ENCODE measurements around the gene PITPNM3.

The PITPNM3 gene

DNA sequence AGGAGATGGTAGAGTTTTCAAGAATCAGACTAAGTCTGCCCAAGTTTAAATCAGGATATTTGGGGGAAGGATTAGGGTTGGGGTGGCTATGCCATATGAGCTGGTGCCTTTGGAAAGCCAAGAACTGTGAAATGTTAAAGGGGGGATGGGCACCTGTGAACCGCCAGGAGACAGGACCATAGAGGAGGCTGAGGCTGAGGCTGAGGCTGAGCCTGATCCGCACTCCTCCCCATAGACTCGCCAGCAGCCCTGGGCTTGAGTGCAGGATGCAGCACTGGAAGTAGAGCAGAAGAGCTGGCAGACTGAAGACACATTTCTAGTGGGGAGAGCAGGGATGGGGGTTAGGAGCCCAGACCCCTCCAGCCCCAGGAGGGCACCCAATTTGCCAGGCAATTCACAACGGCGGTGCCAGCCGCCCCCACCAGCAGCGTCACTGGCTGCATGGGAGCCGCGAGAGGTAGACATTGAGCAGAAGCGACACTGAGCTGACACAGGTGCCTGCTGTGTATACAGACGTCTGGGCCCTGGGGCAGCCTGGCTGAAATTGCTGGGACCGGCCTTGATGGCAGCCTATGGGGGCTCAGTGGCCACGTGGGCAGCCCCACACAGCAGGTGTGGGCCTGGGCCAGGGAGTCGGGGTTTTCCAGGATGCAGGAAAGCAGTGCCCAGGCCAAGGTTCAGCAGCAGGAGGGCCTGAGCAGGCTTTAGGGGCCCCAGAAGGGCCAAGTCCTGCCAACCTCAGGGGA lies 102.9 kb downstream of the PITPNM3 start:
- DNase-seq (ENCODE audit: insufficient read length), result no peak
- no peak for TF ChIP-seq TAF1 (IDR thresholded peaks at IDR 0.05; ENCODE audit: borderline replicate concordance, low read depth, low read length)
- TF ChIP-seq POLR2AphosphoS5 (IDR thresholded peaks at IDR 0.05; ENCODE audit: low read depth, low read length), result no peak
- no peak for TF ChIP-seq POLR2A (IDR thresholded peaks at IDR 0.05; ENCODE audit: low read depth, low read length)

DNA sequence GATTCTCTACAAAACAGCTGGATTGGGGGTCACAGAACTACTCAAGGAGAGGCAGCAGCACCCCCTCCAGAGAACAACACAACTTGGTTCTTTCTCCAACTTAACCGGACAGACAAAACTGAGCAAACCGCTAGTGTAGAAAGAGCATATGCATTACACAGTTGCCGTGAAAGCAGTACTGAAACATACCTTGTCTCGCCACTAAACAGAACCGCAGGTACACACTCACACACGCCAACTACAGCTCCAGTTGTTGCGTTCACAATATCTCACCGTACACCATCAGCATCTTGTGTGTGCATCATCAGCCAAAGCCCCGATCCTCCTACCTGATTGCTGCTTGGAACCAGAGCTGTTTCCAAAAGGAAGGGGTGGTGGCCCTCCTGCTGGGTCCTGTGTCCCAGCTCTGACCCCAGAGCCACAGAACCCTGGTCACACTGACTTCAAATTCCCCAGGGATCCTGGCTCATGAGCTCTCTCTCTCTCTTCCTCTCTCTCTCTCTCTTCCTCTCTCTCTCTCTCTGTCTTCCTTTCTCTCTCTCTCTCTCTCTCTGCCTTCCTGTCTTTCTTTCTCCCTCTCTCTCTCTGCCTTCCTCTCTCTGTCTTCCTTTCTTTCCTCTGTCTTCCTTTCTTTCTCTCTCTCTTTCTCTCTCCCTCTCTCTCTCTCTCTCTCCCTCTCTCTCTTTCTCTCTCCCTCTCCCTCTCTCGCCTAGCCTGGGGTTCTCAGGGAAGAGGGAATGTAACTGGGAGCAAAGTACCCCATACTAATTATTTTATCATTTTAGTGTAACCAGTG lies 103.7 kb downstream of the PITPNM3 start:
- TF ChIP-seq POLR2AphosphoS5 (IDR thresholded peaks at IDR 0.05; ENCODE audit: low read depth, low read length) (no peak), POLR2A (IDR thresholded peaks at IDR 0.05; ENCODE audit: low read depth, low read length) (no peak), TAF1 (IDR thresholded peaks at IDR 0.05; ENCODE audit: borderline replicate concordance, low read depth, low read length) (no peak)
- FAIRE-seq, result peak; percentile 87
- DNase-seq (ENCODE audit: insufficient read length), result no peak

More for the DNA sequence above, 102.9 kb downstream of the PITPNM3 start:
- no peak for FAIRE-seq

DNA sequence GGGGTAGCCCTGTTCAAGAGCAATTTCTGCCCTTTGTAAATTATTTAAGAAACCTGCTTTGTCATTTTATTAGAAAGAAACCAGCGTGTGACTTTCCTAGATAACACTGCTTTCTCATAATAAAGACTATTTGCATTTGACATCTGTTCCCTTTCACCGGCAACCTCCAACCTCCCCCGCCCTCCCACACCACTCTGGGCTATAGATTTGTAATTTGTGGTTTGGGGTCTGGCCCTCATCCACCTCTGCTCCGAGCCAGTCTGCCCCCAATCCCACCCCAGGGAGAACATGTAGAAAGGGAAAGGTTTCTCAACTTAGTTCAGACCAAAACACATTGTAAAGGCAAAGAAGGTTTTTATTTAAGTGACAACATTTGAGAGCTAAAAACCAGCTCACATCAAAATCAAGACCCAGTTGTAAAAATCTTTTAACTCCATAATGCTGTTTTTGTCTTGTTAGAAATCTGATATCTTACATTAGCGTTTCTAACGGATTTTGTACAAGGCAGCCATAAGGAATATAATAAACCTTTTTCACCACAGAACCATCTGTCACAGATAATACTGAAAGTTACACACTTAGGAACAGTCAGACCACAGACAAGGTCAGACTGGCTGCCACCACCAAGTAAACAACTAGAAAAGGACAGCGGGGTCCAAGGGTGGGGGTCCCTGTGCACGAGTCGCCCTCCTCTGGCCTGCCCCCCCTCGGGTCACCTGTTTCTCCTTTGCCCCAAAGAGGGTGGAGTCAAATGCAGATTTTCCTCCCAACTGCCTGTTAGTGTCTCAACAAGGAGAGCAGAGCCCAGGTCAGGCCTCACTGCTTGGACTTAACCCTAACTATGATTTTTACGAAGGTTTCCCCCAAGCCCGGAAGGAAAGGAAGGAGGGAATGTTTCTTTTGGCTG lies 105.2 kb downstream of the PITPNM3 start:
- DNase-seq (ENCODE audit: insufficient read length) (no peak), FAIRE-seq (peak; percentile 81)
- TF ChIP-seq POLR2A (IDR thresholded peaks at IDR 0.05; ENCODE audit: low read depth, low read length), result no peak
- no peak for TF ChIP-seq POLR2AphosphoS5 (IDR thresholded peaks at IDR 0.05; ENCODE audit: low read depth, low read length)
- no peak for TF ChIP-seq TAF1 (IDR thresholded peaks at IDR 0.05; ENCODE audit: borderline replicate concordance, low read depth, low read length)

DNA sequence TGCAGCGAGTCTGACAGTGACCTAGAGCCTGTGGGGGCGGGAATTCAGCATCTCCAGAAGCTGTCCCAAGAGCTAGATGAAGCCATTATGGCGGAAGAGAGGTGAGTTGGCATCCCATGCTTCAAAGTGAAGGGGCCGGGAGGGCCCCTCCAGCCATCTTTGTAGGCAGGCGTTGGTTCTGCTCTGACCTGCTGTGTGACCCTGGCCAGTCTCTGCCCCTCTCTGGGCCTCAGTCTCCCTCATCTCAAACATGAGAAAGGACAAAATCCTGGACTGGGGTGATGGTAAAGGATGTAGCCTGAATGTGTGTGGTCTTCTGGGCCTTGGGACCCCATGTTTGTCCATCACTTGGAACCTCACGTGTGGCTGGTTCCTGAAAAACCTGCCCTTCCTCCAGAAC lies 107.0 kb downstream of the PITPNM3 start:
- DNase-seq (ENCODE audit: insufficient read length) (no peak), FAIRE-seq (no peak)
- no peak for TF ChIP-seq POLR2A (IDR thresholded peaks at IDR 0.05; ENCODE audit: low read depth, low read length)
- TF ChIP-seq TAF1 (IDR thresholded peaks at IDR 0.05; ENCODE audit: borderline replicate concordance, low read depth, low read length), result no peak
- no peak for TF ChIP-seq POLR2AphosphoS5 (IDR thresholded peaks at IDR 0.05; ENCODE audit: low read depth, low read length)

DNA sequence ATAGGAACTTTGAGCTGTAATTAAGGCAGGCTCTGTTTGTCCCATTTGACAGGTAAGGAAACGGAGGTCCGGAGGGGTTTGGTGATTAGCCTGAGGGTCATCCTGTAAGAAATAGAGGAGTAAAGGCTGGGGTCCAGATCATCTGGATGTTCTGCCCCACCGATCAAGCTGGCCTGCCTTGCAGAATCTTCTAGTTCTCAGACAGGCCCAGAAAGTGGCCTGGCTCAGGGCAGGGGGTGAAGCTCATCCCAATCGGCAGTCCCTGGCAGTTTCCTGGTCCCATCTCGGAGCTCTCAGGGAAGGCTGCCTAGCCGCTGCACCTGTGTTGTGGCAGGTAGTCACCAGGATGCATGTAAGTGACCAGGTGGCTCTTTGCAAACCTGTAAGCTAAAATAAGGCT lies 107.9 kb downstream of the PITPNM3 start:
- TF ChIP-seq POLR2AphosphoS5 (IDR thresholded peaks at IDR 0.05; ENCODE audit: low read depth, low read length), result no peak
- no peak for TF ChIP-seq TAF1 (IDR thresholded peaks at IDR 0.05; ENCODE audit: borderline replicate concordance, low read depth, low read length)
- no peak for TF ChIP-seq POLR2A (IDR thresholded peaks at IDR 0.05; ENCODE audit: low read depth, low read length)
- FAIRE-seq (no peak), DNase-seq (ENCODE audit: insufficient read length) (no peak)

DNA sequence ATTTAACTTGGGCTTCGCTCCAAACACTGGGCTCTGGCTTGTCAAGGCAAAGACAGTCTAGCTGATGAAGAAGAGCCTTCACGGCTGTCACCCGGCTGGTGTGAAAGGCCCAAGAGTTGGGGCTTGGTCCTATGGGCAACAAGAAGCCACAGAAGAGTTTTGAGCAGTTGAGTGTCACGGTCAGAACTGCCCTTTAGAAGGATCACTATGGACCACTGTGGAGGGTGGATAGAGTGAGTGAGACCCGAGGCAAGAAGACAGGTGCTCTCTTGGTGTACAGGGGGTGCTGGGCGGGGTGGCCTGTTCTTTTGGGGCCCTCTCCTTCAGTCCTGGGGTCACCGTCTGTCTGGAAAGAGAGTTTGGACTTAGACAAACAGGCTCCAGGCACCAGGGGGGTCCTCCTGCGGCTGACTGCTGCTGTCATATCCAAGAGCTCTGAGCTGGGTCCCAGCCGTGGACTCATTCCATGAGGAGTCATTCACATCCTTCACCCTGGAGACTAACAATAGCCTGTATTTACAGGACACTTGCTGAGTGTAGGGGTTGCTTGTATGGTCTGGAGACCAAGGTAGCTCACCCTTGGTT lies 109.7 kb downstream of the PITPNM3 start:
- DNase-seq (ENCODE audit: insufficient read length) (no peak), FAIRE-seq (no peak)
- TF ChIP-seq POLR2AphosphoS5 (IDR thresholded peaks at IDR 0.05; ENCODE audit: low read depth, low read length), result no peak
- no peak for TF ChIP-seq TAF1 (IDR thresholded peaks at IDR 0.05; ENCODE audit: borderline replicate concordance, low read depth, low read length)
- no peak for TF ChIP-seq POLR2A (IDR thresholded peaks at IDR 0.05; ENCODE audit: low read depth, low read length)

DNA sequence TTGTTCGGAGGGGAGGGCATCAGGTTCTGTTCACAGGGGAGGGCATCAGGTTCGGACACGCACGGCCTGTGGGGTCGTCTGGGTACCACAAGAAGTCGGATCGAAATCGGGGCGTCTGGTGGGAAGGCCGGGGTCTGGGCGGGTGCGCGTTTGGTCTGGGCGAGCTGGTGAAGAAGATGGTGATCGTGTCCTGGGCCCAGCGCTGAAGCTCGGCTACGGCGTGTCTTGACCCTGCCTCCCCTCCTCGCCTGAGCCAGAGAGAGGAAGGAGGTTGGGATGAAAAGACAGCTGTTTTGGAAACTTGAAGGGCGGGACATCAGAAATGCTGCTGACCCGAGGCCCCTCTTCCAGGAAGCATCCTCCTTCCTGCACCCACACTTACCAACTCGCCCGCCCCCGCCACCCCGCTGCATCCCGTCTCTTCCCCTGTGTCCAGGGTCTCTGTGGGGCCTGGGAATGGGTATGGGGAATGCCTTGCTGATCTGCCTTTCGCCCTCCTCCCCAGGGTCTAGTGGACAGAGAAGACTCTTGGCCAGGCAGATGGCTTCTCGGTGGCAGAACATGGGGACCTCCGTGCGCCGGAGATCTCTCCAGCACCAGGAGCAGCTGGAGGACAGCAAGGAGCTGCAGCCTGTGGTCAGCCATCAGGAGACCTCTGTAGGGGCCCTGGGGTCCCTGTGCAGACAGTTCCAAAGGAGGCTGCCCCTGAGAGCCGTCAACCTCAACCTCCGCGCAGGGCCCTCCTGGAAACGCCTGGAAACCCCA lies 111.6 kb downstream of the PITPNM3 start:
- FAIRE-seq (no peak), DNase-seq (ENCODE audit: insufficient read length) (no peak)
- TF ChIP-seq TAF1 (IDR thresholded peaks at IDR 0.05; ENCODE audit: borderline replicate concordance, low read depth, low read length) (0 out of 2 replicates have a peak, but pooled peaks have one; percentile 6), POLR2A (IDR thresholded peaks at IDR 0.05; ENCODE audit: low read depth, low read length) (no peak)

DNA sequence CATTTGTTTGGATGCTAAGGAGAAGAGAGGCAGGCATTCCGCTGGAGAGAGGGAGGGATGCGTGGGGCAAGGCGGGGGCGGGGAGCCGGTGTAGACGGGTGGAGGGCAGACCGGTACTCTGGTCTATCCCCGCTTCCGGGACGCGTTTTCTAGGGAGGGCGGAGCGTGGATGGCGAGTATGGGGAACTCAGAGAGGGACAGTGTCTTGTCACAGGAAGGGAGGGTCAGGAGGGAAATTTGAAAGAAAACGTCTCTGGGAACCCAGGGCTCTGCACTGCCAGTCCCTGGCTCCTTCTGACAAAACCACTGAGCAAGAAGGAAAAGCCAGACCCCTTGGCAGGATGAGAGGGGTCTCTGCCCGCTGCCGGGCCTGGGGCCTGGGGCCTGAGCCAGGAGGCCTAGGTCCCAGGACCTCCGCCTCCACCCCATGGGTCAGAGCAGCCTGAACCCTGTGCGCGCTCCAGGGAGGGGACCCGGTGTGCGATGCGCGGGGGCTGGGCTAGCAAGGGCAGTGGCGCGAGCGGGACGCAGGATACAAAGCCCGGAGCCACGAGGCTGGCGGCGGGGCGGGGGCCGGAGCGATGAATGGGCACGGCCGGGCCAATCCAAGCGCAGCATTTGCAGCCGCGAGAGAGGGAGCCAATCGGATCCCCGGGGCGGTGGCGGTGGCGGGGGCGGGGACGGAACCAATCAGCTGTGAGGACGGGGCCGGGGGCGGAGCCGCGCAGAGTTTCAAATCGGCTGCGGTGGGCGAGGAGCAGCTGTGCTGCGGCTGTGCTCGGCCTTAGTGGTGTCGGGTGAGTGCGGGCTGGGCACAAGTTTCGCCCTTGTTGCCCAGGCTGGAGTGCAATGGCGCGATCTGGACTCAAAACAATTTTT lies 112.4 kb downstream of the PITPNM3 start, which contains the start of gene PIMREG:
Gene PIMREG (plus strand): TSS at position 764 of the 879 bp plus-strand sequence. CDS start 656 bp downstream, outside the sequence.
- TF ChIP-seq TAF1 (IDR thresholded peaks at IDR 0.05; ENCODE audit: borderline replicate concordance, low read depth, low read length) (0 out of 2 replicates have a peak, but pooled peaks have one; percentile 8), POLR2AphosphoS5 (IDR thresholded peaks at IDR 0.05; ENCODE audit: low read depth, low read length) (peak; percentile 45; the same call in 1 of the 2 replicates), POLR2A (IDR thresholded peaks at IDR 0.05; ENCODE audit: low read depth, low read length) (peak; percentile 75; the same call in 1 of the 2 replicates)
- FAIRE-seq (peak; percentile 96), DNase-seq (ENCODE audit: insufficient read length) (peak; percentile 95)

DNA sequence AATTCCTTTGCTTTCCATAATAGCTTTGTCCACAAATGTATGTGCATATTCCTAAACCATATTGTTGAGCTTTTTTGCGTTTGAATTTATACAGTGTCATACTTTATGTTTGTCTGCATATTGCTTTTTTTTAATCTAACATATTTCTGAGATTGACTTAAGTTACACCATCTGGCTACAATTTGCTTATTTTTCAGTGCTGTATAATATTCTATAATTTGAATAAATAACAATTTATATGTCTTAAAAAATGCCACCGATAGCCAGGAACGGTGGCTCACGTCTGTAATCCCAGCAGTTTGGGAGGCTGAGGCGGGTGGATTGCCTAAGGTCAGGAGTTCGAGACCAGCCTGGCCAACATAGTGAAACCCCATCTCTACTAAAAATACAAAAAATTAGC lies 113.6 kb downstream of the PITPNM3 start:
- FAIRE-seq (no peak), DNase-seq (ENCODE audit: insufficient read length) (no peak)
- TF ChIP-seq TAF1 (IDR thresholded peaks at IDR 0.05; ENCODE audit: borderline replicate concordance, low read depth, low read length) (no peak), POLR2AphosphoS5 (IDR thresholded peaks at IDR 0.05; ENCODE audit: low read depth, low read length) (no peak), POLR2A (IDR thresholded peaks at IDR 0.05; ENCODE audit: low read depth, low read length) (no peak)

Measured in GM12892 (cell line).